ENCODE results near the gene ERICH6B.
A peak's percentile ranks its signal among the peaks of the same experiment; 100 is the strongest.

DNA sequence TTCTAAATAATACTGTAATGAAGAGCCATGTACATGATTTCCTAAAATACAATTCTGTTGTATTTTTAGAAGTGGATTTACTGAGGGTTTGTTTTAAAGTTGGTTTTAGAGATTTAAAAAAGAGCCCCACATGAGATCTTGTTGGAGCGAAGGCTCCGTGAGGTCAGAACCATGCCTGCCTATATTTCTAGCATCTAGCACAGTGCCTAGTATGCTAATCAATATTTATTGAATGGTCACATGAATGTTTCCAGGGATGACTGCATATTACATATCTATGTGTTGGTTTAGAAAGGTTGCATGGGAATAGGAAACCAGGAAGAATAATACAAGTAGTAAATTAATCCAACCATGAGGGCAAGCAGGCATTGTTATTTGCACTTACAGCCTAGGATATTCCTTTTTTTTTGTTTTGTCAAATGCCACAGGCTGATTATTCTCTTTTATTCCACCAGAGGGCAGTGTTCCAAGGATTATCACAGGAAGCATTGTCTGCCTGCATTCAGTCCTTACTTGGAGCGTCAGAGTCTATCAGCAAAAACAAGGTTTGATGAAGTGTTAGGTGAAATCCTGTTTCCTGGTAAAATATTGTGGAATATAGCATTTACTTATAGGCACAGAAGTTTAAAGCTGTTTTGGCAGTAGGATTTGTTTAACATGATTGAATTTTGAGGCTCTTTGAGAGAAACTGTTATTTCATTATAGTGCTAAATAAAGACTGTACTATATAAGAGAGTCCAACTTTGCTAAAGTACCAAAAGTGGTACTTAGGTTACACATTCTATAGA, 104.0 kb downstream of the ERICH6B start:
- TF ChIP-seq TAF1 (conservative IDR thresholded peaks at IDR 0.05): no peak
- TF ChIP-seq, protein P1, sequence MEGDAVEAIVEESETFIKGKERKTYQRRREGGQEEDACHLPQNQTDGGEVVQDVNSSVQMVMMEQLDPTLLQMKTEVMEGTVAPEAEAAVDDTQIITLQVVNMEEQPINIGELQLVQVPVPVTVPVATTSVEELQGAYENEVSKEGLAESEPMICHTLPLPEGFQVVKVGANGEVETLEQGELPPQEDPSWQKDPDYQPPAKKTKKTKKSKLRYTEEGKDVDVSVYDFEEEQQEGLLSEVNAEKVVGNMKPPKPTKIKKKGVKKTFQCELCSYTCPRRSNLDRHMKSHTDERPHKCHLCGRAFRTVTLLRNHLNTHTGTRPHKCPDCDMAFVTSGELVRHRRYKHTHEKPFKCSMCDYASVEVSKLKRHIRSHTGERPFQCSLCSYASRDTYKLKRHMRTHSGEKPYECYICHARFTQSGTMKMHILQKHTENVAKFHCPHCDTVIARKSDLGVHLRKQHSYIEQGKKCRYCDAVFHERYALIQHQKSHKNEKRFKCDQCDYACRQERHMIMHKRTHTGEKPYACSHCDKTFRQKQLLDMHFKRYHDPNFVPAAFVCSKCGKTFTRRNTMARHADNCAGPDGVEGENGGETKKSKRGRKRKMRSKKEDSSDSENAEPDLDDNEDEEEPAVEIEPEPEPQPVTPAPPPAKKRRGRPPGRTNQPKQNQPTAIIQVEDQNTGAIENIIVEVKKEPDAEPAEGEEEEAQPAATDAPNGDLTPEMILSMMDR (IDR thresholded peaks at IDR 0.05; ENCODE audit: low read depth, low read length, missing input control): peak; percentile 96
- TF ChIP-seq, protein P2, sequence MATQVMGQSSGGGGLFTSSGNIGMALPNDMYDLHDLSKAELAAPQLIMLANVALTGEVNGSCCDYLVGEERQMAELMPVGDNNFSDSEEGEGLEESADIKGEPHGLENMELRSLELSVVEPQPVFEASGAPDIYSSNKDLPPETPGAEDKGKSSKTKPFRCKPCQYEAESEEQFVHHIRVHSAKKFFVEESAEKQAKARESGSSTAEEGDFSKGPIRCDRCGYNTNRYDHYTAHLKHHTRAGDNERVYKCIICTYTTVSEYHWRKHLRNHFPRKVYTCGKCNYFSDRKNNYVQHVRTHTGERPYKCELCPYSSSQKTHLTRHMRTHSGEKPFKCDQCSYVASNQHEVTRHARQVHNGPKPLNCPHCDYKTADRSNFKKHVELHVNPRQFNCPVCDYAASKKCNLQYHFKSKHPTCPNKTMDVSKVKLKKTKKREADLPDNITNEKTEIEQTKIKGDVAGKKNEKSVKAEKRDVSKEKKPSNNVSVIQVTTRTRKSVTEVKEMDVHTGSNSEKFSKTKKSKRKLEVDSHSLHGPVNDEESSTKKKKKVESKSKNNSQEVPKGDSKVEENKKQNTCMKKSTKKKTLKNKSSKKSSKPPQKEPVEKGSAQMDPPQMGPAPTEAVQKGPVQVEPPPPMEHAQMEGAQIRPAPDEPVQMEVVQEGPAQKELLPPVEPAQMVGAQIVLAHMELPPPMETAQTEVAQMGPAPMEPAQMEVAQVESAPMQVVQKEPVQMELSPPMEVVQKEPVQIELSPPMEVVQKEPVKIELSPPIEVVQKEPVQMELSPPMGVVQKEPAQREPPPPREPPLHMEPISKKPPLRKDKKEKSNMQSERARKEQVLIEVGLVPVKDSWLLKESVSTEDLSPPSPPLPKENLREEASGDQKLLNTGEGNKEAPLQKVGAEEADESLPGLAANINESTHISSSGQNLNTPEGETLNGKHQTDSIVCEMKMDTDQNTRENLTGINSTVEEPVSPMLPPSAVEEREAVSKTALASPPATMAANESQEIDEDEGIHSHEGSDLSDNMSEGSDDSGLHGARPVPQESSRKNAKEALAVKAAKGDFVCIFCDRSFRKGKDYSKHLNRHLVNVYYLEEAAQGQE (IDR thresholded peaks at IDR 0.05): no peak
- TF ChIP-seq SP1 (IDR thresholded peaks at IDR 0.05): no peak
- TF ChIP-seq RAD21 (IDR thresholded peaks at IDR 0.05): peak; percentile 73 to 83
- no peak for TF ChIP-seq JUND (IDR thresholded peaks at IDR 0.05)
- TF ChIP-seq, protein P3, sequence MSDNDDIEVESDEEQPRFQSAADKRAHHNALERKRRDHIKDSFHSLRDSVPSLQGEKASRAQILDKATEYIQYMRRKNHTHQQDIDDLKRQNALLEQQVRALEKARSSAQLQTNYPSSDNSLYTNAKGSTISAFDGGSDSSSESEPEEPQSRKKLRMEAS (IDR thresholded peaks at IDR 0.05): no peak
- TF ChIP-seq RXRA (IDR thresholded peaks at IDR 0.05): no peak
- no peak for TF ChIP-seq GABPA (IDR thresholded peaks at IDR 0.05 in 1 of 2, conservative IDR thresholded peaks at IDR 0.05 in 1 of 2)
- no peak for TF ChIP-seq YY1 (IDR thresholded peaks at IDR 0.05)
- TF ChIP-seq, protein P4, sequence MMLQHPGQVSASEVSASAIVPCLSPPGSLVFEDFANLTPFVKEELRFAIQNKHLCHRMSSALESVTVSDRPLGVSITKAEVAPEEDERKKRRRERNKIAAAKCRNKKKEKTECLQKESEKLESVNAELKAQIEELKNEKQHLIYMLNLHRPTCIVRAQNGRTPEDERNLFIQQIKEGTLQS (IDR thresholded peaks at IDR 0.05): no peak
- TF ChIP-seq, protein P5, sequence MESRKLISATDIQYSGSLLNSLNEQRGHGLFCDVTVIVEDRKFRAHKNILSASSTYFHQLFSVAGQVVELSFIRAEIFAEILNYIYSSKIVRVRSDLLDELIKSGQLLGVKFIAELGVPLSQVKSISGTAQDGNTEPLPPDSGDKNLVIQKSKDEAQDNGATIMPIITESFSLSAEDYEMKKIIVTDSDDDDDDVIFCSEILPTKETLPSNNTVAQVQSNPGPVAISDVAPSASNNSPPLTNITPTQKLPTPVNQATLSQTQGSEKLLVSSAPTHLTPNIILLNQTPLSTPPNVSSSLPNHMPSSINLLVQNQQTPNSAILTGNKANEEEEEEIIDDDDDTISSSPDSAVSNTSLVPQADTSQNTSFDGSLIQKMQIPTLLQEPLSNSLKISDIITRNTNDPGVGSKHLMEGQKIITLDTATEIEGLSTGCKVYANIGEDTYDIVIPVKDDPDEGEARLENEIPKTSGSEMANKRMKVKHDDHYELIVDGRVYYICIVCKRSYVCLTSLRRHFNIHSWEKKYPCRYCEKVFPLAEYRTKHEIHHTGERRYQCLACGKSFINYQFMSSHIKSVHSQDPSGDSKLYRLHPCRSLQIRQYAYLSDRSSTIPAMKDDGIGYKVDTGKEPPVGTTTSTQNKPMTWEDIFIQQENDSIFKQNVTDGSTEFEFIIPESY (IDR thresholded peaks at IDR 0.05): no peak
- TF ChIP-seq EGR1 (IDR thresholded peaks at IDR 0.05; ENCODE audit: low read depth in 2 of 2): no peak
